ENCODE measurements around the gene LYRM9. TPM values are rescaled to one million over a fixed set of nuclear protein-coding genes. Genes with fewer than 3 reads are reported as not detected.

The LYRM9 gene
- total and polyA plus RNA-seq, 9 of the 15 experiments (the other 6 are each of a cell fraction or from before 2014, with no cell fraction given) = 0.98 to 4.7 (median 1.8) TPM

DNA sequence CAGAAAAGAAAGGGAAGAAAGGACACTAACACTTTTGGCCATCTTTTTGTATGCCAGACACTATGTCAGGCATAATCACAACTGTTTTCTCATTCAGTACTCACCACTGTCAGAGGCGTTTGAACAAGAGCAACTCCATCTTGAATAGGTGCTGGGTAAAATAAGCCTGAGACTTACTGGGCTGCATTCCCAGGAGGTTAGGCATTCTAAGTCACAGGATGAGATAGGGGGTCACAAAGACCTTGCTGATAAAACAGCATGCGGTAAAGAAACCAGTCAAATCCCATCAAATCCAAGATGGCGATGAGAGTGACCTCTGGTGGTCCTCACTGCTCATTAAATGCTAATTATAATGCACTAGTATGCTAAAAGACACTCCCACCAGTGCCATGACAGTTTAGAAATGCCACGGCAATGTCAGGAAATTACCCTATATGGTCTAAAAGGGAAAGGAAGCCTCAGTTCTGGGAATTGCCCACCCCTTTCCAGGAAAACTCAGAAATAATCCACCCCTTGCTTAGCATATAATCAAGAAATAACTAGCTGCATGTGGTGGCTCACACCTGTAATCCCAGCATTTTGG, 14.9 kb upstream of the LYRM9 start (continued):
- TF ChIP-seq, protein P1, sequence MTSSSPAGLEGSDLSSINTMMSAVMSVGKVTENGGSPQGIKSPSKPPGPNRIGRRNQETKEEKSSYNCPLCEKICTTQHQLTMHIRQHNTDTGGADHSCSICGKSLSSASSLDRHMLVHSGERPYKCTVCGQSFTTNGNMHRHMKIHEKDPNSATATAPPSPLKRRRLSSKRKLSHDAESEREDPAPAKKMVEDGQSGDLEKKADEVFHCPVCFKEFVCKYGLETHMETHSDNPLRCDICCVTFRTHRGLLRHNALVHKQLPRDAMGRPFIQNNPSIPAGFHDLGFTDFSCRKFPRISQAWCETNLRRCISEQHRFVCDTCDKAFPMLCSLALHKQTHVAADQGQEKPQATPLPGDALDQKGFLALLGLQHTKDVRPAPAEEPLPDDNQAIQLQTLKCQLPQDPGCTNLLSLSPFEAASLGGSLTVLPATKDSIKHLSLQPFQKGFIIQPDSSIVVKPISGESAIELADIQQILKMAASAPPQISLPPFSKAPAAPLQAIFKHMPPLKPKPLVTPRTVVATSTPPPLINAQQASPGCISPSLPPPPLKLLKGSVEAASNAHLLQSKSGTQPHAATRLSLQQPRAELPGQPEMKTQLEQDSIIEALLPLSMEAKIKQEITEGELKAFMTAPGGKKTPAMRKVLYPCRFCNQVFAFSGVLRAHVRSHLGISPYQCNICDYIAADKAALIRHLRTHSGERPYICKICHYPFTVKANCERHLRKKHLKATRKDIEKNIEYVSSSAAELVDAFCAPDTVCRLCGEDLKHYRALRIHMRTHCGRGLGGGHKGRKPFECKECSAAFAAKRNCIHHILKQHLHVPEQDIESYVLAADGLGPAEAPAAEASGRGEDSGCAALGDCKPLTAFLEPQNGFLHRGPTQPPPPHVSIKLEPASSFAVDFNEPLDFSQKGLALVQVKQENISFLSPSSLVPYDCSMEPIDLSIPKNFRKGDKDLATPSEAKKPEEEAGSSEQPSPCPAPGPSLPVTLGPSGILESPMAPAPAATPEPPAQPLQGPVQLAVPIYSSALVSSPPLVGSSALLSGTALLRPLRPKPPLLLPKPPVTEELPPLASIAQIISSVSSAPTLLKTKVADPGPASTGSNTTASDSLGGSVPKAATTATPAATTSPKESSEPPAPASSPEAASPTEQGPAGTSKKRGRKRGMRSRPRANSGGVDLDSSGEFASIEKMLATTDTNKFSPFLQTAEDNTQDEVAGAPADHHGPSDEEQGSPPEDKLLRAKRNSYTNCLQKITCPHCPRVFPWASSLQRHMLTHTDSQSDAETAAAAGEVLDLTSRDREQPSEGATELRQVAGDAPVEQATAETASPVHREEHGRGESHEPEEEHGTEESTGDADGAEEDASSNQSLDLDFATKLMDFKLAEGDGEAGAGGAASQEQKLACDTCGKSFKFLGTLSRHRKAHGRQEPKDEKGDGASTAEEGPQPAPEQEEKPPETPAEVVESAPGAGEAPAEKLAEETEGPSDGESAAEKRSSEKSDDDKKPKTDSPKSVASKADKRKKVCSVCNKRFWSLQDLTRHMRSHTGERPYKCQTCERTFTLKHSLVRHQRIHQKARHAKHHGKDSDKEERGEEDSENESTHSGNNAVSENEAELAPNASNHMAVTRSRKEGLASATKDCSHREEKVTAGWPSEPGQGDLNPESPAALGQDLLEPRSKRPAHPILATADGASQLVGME (CRISPR knock-in tag; IDR thresholded peaks at IDR 0.05) = peak; percentile 97
- peak; percentile 92 for TF ChIP-seq ZNF239 (CRISPR knock-in tag; IDR thresholded peaks at IDR 0.05)
- peak; percentile 73 for TF ChIP-seq NUFIP1 (IDR thresholded peaks at IDR 0.05; ENCODE audit: partially characterized antibody)
- TF ChIP-seq MCM2 (IDR thresholded peaks at IDR 0.05; ENCODE audit: low read depth) = no peak
- peak; percentile 85 for TF ChIP-seq POLR2H (tag; IDR thresholded peaks at IDR 0.05; ENCODE audit: low read depth)
- TF ChIP-seq SIRT6 (IDR thresholded peaks at IDR 0.05; ENCODE audit: low read depth, low read length) = no peak
- no peak for TF ChIP-seq RBM39 (optimal IDR thresholded peaks at IDR 0.05; ENCODE audit: low read depth, low read length)
- no peak for TF ChIP-seq C11orf30 (IDR thresholded peaks at IDR 0.05; ENCODE audit: low read depth)
- no peak for TF ChIP-seq ZNF184 (CRISPR knock-in tag; IDR thresholded peaks at IDR 0.05)
- no peak for TF ChIP-seq SRSF3 (IDR thresholded peaks at IDR 0.05; ENCODE audit: insufficient read depth, low read length)
- TF ChIP-seq E2F5 (CRISPR knock-in tag; IDR thresholded peaks at IDR 0.05) = no peak
- peak; percentile 91 for TF ChIP-seq GTF2A2 (tag; IDR thresholded peaks at IDR 0.05)
- peak; percentile 97 for TF ChIP-seq ZNF583 (CRISPR knock-in tag; IDR thresholded peaks at IDR 0.05)
- no peak for TF ChIP-seq MIER1 (IDR thresholded peaks at IDR 0.05; ENCODE audit: low read depth)
- peak; percentile 90 for TF ChIP-seq ZNF79 (CRISPR knock-in tag; IDR thresholded peaks at IDR 0.05; ENCODE audit: low read depth)
- peak; percentile 68 for TF ChIP-seq GMEB1 (CRISPR knock-in tag; IDR thresholded peaks at IDR 0.05)
- no peak for TF ChIP-seq TFAM (CRISPR knock-in tag; conservative IDR thresholded peaks at IDR 0.05)
- TF ChIP-seq, protein P2, sequence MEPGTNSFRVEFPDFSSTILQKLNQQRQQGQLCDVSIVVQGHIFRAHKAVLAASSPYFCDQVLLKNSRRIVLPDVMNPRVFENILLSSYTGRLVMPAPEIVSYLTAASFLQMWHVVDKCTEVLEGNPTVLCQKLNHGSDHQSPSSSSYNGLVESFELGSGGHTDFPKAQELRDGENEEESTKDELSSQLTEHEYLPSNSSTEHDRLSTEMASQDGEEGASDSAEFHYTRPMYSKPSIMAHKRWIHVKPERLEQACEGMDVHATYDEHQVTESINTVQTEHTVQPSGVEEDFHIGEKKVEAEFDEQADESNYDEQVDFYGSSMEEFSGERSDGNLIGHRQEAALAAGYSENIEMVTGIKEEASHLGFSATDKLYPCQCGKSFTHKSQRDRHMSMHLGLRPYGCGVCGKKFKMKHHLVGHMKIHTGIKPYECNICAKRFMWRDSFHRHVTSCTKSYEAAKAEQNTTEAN (CRISPR knock-in tag; IDR thresholded peaks at IDR 0.05) = no peak
- peak; percentile 96 for TF ChIP-seq ZNF76 (CRISPR knock-in tag; IDR thresholded peaks at IDR 0.05; ENCODE audit: borderline replicate concordance)

Data from K562 (cell line).